GM19395 (cell line): ENCODE measurements around the gene APPL2.
"Not testable (repeated sequence)": the region's sequence is repeated elsewhere in the genome, so short reads cannot be mapped to it uniquely, and the experiment has no call there.

ENCODE experiments used
- ATAC-seq: cut with Tn5 transposase; IDR thresholded peaks from one replicate; pipeline ENCODE4 v1.9.1; 2021; ENCODE audit warnings: mild to moderate bottlenecking, moderate library complexity; ENCODE audit not compliant: unreplicated experiment

Gene APPL2

GRCh38 chr12:105198961-105199360 is 37.0 kb downstream of the APPL2 start:
- ATAC-seq, result no peak

GRCh38 chr12:105196090-105196489 is 39.9 kb downstream of the APPL2 start:
- ATAC-seq, result no peak

GRCh38 chr12:105194947-105195346 is 41.0 kb downstream of the APPL2 start:
- no peak for ATAC-seq

GRCh38 chr12:105192624-105193225 is 43.2 kb downstream of the APPL2 start:
- no peak for ATAC-seq

- ATAC-seq, result no peak
These were observed 45.4 kb downstream of the APPL2 start for GRCh38 chr12:105190530-105190929.

GRCh38 chr12:105189293-105189692 is 46.7 kb downstream of the APPL2 start:
- no peak for ATAC-seq

GRCh38 chr12:105183976-105184375 is 52.0 kb downstream of the APPL2 start:
- ATAC-seq, result not testable (repeated sequence)

GRCh38 chr12:105183406-105183805 is 52.6 kb downstream of the APPL2 start:
- ATAC-seq, result not testable (repeated sequence)

- not testable (repeated sequence) for ATAC-seq
These were observed 56.9 kb downstream of the APPL2 start for GRCh38 chr12:105179114-105179513.

- no peak for ATAC-seq
These were observed 58.8 kb downstream of the APPL2 start for GRCh38 chr12:105177208-105177607.

- ATAC-seq, result no peak
These were observed 60.5 kb downstream of the APPL2 start for GRCh38 chr12:105175397-105175990.

GRCh38 chr12:105171691-105172436 is 64.1 kb downstream of the APPL2 start:
- ATAC-seq, result no peak

GRCh38 chr12:105170139-105170538 is 65.8 kb downstream of the APPL2 start:
- ATAC-seq, result no peak

GRCh38 chr12:105168006-105168405 is 68.0 kb downstream of the APPL2 start:
- no peak for ATAC-seq

- ATAC-seq, result no peak
These were observed 68.6 kb downstream of the APPL2 start for GRCh38 chr12:105167346-105167745.

GRCh38 chr12:105166736-105167135 is 69.2 kb downstream of the APPL2 start:
- no peak for ATAC-seq

- ATAC-seq, result no peak
These were observed 71.9 kb downstream of the APPL2 start for GRCh38 chr12:105164068-105164467.

GRCh38 chr12:105162174-105162573 is 73.8 kb downstream of the APPL2 start:
- ATAC-seq, result no peak

- no peak for ATAC-seq
These were observed 77.1 kb downstream of the APPL2 start for GRCh38 chr12:105158876-105159275.

- ATAC-seq, result no peak
These were observed 78.4 kb downstream of the APPL2 start for GRCh38 chr12:105157606-105158005.

- no peak for ATAC-seq
These were observed 79.7 kb downstream of the APPL2 start for GRCh38 chr12:105156260-105156659.

- ATAC-seq, result no peak
These were observed 93.7 kb downstream of the APPL2 start for GRCh38 chr12:105142259-105142658.
